ENCODE measurements around the gene BTN1A1.
"Not testable (repeated sequence)": the region's sequence is repeated elsewhere in the genome, so short reads cannot be mapped to it uniquely, and the experiment has no call there.

The BTN1A1 gene

GRCh38 chr6:26519359-26519758 lies 19.3 kb downstream of the BTN1A1 start:
- DNase-seq, result no peak

- DNase-seq, result peak; percentile 83
Observed at GRCh38 chr6:26520237-26520849, 20.2 kb downstream of the BTN1A1 start.

GRCh38 chr6:26520850-26521599 lies 20.9 kb downstream of the BTN1A1 start:
- DNase-seq, result peak; percentile 93

- peak; percentile 52 for DNase-seq
Observed at GRCh38 chr6:26521600-26522391, 21.7 kb downstream of the BTN1A1 start.

- DNase-seq, result not testable (repeated sequence)
Observed at GRCh38 chr6:26522486-26523228, 22.6 kb downstream of the BTN1A1 start.

- DNase-seq, result not testable (repeated sequence)
Observed at GRCh38 chr6:26524314-26524713, 24.2 kb downstream of the BTN1A1 start.

GRCh38 chr6:26524722-26525370 lies 24.7 kb downstream of the BTN1A1 start:
- no peak for DNase-seq

- no peak for DNase-seq
Observed at GRCh38 chr6:26525838-26526237, 25.7 kb downstream of the BTN1A1 start.

GRCh38 chr6:26526928-26527327 lies 26.8 kb downstream of the BTN1A1 start:
- DNase-seq, result no peak

GRCh38 chr6:26530203-26530602 lies 30.1 kb downstream of the BTN1A1 start:
- DNase-seq, result no peak

- no peak for DNase-seq
Observed at GRCh38 chr6:26531897-26532296, 31.8 kb downstream of the BTN1A1 start.

- DNase-seq, result peak; percentile 92
Observed at GRCh38 chr6:26532699-26533531, 32.8 kb downstream of the BTN1A1 start.

GRCh38 chr6:26533532-26533931 lies 33.4 kb downstream of the BTN1A1 start:
- DNase-seq, result no peak

GRCh38 chr6:26534681-26535465 lies 34.8 kb downstream of the BTN1A1 start:
- no peak for DNase-seq

GRCh38 chr6:26536571-26537159 lies 36.6 kb downstream of the BTN1A1 start:
- peak; percentile 22 for DNase-seq

- peak; percentile 89 for DNase-seq
Observed at GRCh38 chr6:26537160-26537845, 37.2 kb downstream of the BTN1A1 start.

GRCh38 chr6:26537846-26538571 lies 37.9 kb downstream of the BTN1A1 start, which contains the start of gene HMGN4:
Gene HMGN4 (plus strand): TSS chr6:26538366. CDS start chr6:26545207, 6,841 bp downstream.
- peak; percentile 91 for DNase-seq

- DNase-seq, result no peak
Observed at GRCh38 chr6:26538572-26538902, 38.4 kb downstream of the BTN1A1 start.

GRCh38 chr6:26539071-26539615 lies 39.0 kb downstream of the BTN1A1 start:
- no peak for DNase-seq

Measured in midbrain (tissue), 1 donor.